H9 (cell line): ENCODE measurements around the gene PIGM. TPM values are rescaled to one million over a fixed set of nuclear protein-coding genes. Genes with fewer than 3 reads are reported as not detected.

Source experiments
- DNase-seq: peaks from one replicate; pipeline ENCODE4 v3.0.0-alpha.2; 2017
- H2AFZ ChIP-seq: one replicate; pipeline ENCODE4 v1.6.1; 2013; ENCODE audit warnings: mild to moderate bottlenecking, low read length, control low read depth, moderate library complexity
- H2AK5ac ChIP-seq: 2 replicates; pipeline ENCODE4 v1.6.1; 2013; ENCODE audit warnings: low read length, control low read depth, mixed read lengths; ENCODE audit not compliant: insufficient read length
- H2BK120ac ChIP-seq: one replicate; pipeline ENCODE4 v1.6.1; 2013; ENCODE audit warnings: low read depth, mild to moderate bottlenecking, low read length, control low read depth, inconsistent platforms; ENCODE audit not compliant: poor library complexity, severe bottlenecking
- H2BK12ac ChIP-seq: 2 replicates; pipeline ENCODE4 v1.6.1; 2013; ENCODE audit warnings: low read length, control low read depth, mixed read lengths, low read depth; ENCODE audit not compliant: insufficient read length
- H2BK15ac ChIP-seq: 2 replicates; pipeline ENCODE4 v1.6.1; 2013; ENCODE audit warnings: low read depth, low read length, control low read depth
- H2BK20ac ChIP-seq: one replicate; pipeline ENCODE4 v1.6.1; 2013; ENCODE audit warnings: low read depth, mild to moderate bottlenecking, low read length, control low read depth, inconsistent platforms; ENCODE audit not compliant: poor library complexity, severe bottlenecking
- H2BK5ac ChIP-seq: 2 replicates; pipeline ENCODE4 v1.6.1; 2013; ENCODE audit warnings: low read length, control low read depth, mixed read lengths; ENCODE audit not compliant: insufficient read length
- H3K14ac ChIP-seq: 2 replicates; pipeline ENCODE4 v1.6.1; 2013; ENCODE audit warnings: low read length, control low read depth; ENCODE audit not compliant: insufficient read depth
- H3K18ac ChIP-seq: 2 replicates; pipeline ENCODE4 v1.6.1; 2013; ENCODE audit warnings: low read depth, mild to moderate bottlenecking, mixed read lengths, low read length, control low read depth; ENCODE audit not compliant: insufficient read length
- H3K23ac ChIP-seq: 2 replicates; pipeline ENCODE4 v1.6.1; 2013; ENCODE audit warnings: low read length, control low read depth, mixed read lengths, low read depth; ENCODE audit not compliant: insufficient read length
- H3K23me2 ChIP-seq: 2 replicates; pipeline ENCODE4 v1.6.1; 2013; ENCODE audit warnings: low read depth, mild to moderate bottlenecking, mixed read lengths, low read length, control low read depth; ENCODE audit not compliant: insufficient read length, poor library complexity, severe bottlenecking
- H3K27ac ChIP-seq: 2 replicates; pipeline ENCODE4 v1.5.1; 2013; ENCODE audit warnings: low read length, control low read depth, mixed read lengths, low read depth; ENCODE audit not compliant: insufficient read length
- H3K27me3 ChIP-seq: 2 replicates; pipeline ENCODE4 v1.6.1; 2013; ENCODE audit warnings: low read length, control low read depth, inconsistent platforms; ENCODE audit not compliant: insufficient read depth
- H3K4ac ChIP-seq: 2 replicates; pipeline ENCODE4 v1.6.1; 2013; ENCODE audit warnings: low read depth, mild to moderate bottlenecking, control low read depth, inconsistent platforms, low read length, moderate library complexity
- H3K4me1 ChIP-seq: 2 replicates; pipeline ENCODE4 v1.6.1; 2013; ENCODE audit warnings: low read length, control low read depth, inconsistent platforms; ENCODE audit not compliant: insufficient read depth
- H3K4me2 ChIP-seq: 2 replicates; pipeline ENCODE4 v1.6.1; 2013; ENCODE audit warnings: low read length, control low read depth, mixed read lengths; ENCODE audit not compliant: insufficient read length, insufficient read depth
- H3K56ac ChIP-seq: 2 replicates; pipeline ENCODE4 v1.6.1; 2013; ENCODE audit warnings: low read depth, mild to moderate bottlenecking, mixed read lengths, low read length, control low read depth; ENCODE audit not compliant: insufficient read length
- H3K79me1 ChIP-seq: 2 replicates; pipeline ENCODE4 v1.6.1; 2013; ENCODE audit warnings: low read depth, mild to moderate bottlenecking, moderate library complexity, low read length, control low read depth, inconsistent platforms; ENCODE audit not compliant: insufficient read depth, poor library complexity, severe bottlenecking
- H3K79me2 ChIP-seq: 2 replicates; pipeline ENCODE4 v1.6.1; 2013; ENCODE audit warnings: low read length, control low read depth, inconsistent platforms; ENCODE audit not compliant: insufficient read depth
- H3K9ac ChIP-seq: 2 replicates; pipeline ENCODE4 v1.6.1; 2013; ENCODE audit warnings: low read length, control low read depth, mixed read lengths; ENCODE audit not compliant: insufficient read length; ENCODE audit errors: extremely low read depth
- H3K9me3 ChIP-seq: one replicate; pipeline ENCODE4 v1.6.1; 2013; ENCODE audit warnings: low read depth, low read length, inconsistent platforms; ENCODE audit not compliant: control insufficient read depth
- H3T11ph ChIP-seq: one replicate; pipeline ENCODE4 v1.6.1; 2013; ENCODE audit warnings: mild to moderate bottlenecking, low read length, control low read depth, inconsistent platforms
- H4K20me1 ChIP-seq: one replicate; pipeline ENCODE4 v1.6.1; 2013; ENCODE audit not compliant: control insufficient read depth, insufficient read length, insufficient read depth
- H4K5ac ChIP-seq: 2 replicates; pipeline ENCODE4 v1.6.1; 2013; ENCODE audit warnings: low read depth, mild to moderate bottlenecking, mixed read lengths, low read length, control low read depth; ENCODE audit not compliant: insufficient read length
- H4K8ac ChIP-seq: replicated peaks from 2 replicates; pipeline ENCODE4 v1.6.1; 2013; ENCODE audit warnings: low read length, control low read depth, mixed read lengths, low read depth; ENCODE audit not compliant: insufficient read length
- H4K91ac ChIP-seq: 2 replicates; pipeline ENCODE4 v1.6.1; 2013; ENCODE audit warnings: low read depth, mild to moderate bottlenecking, moderate library complexity, mixed read lengths, low read length, control low read depth; ENCODE audit not compliant: insufficient read length
- H3K27ac Mint-ChIP-seq, 3 experiments: 2 replicates in 2 of 3; 3 replicates in 1 of 3; pipeline ENCODE4 v1.8.0; 2020 to 2021; ENCODE audit warnings: mixed read lengths in 3 of 3, mild to moderate bottlenecking in 1 of 3, moderate library complexity in 1 of 3
- H3K27me3 Mint-ChIP-seq: 2 replicates; pipeline ENCODE4 v1.8.0; 2021; ENCODE audit warnings: low read depth, mild to moderate bottlenecking, moderate library complexity, mixed read lengths
- H3K36me3 Mint-ChIP-seq, 3 experiments: 2 replicates in 2 of 3; 3 replicates in 1 of 3; pipeline ENCODE4 v1.8.0; 2020 to 2021; ENCODE audit warnings: low read depth in 3 of 3, mixed read lengths in 3 of 3; ENCODE audit not compliant: insufficient read depth in 1 of 3
- H3K4me1 Mint-ChIP-seq, 2 experiments: 2 replicates each; pipeline ENCODE4 v1.8.0; 2020; ENCODE audit warnings: mixed read lengths in 2 of 2
- H3K4me3 Mint-ChIP-seq, 2 experiments: 2 replicates in 1 of 2; 3 replicates in 1 of 2; pipeline ENCODE4 v1.8.0; 2020 to 2021; ENCODE audit warnings: mild to moderate bottlenecking in 2 of 2, mixed read lengths in 2 of 2, moderate library complexity in 1 of 2
- H3K9me3 Mint-ChIP-seq, 2 experiments: 2 replicates in 1 of 2; 3 replicates in 1 of 2; pipeline ENCODE4 v1.8.0; 2020; ENCODE audit warnings: mild to moderate bottlenecking in 2 of 2, mixed read lengths in 2 of 2, moderate library complexity in 1 of 2
- CTCF ChIP-seq: fragments of 200-600 bp; sonication (generic); conservative IDR thresholded peaks from 3 replicates; pipeline ENCODE4 v1.8.0; 2021; ENCODE audit warnings: antibody characterized with exemption, mild to moderate bottlenecking
- WGBS: extraction: QIAGEN DNeasy Blood & Tissue Kit; methylation state at CpG from one replicate; pipeline ENCODE4 v1.1.7; 2013; ENCODE audit warnings: missing lambda C conversion rate, low lambda C conversion rate, mixed read lengths; ENCODE audit not compliant: insufficient read length; ENCODE audit errors: extremely low coverage; 5-methylcytosine and 5-hydroxymethylcytosine counted together
- total RNA-seq: library from RNA; stranded (reverse); gene quantifications from 2 replicates; pipeline ENCODE4 v1.2.1, GENCODE V29; 2021

PIGM gene
- total RNA-seq, 1 experiment from 2014 or later = 5.9 TPM

GRCh38 chr1:160064164-160064563 lies 32.4 kb upstream of the PIGM start:
- Histone ChIP-seq H3K18ac (no peak overlapping the region), H2BK120ac (no peak overlapping the region), H3K4me2 (no peak overlapping the region), H2BK15ac (no peak overlapping the region), H3K23me2 (no peaks in the 10 kb centered on the region), H3K27ac (no peak overlapping the region), H3K79me2 (no peaks in the 10 kb centered on the region), H3K9ac (no peak overlapping the region), H3T11ph (no peak overlapping the region), H2AK5ac (no peak overlapping the region), H2BK5ac (no peak overlapping the region), H3K4me1 (peaks cover 6% of the 10 kb centered on the region; the same call in 1 of the 2 replicates), H3K14ac (no peak overlapping the region), H2BK20ac (no peak overlapping the region), H2AFZ (no peak overlapping the region), H3K27me3 (no peaks in the 10 kb centered on the region), H3K79me1 (no peaks in the 10 kb centered on the region), H3K9me3 (no peaks in the 10 kb centered on the region), H3K23ac (no peak overlapping the region), H4K8ac (no peak overlapping the region), H4K5ac (no peak overlapping the region), H2BK12ac (no peak overlapping the region), H3K56ac (no peak overlapping the region), H3K4ac (no peak overlapping the region), H4K20me1 (no peaks in the 10 kb centered on the region), H4K91ac (no peak overlapping the region)
- H3K27ac Mint-ChIP-seq = no peak overlapping the region
- peaks cover 42% of the 10 kb centered on the region for H3K27me3 Mint-ChIP-seq
- no peak for TF ChIP-seq CTCF
- WGBS = no CpG with 5 or more reads among the region's 3 CpGs
- peaks cover 45 to 46% of the 10 kb centered on the region in 2 experiments for H3K4me1 Mint-ChIP-seq
- no peak overlapping the region for H3K4me3 Mint-ChIP-seq
- no peaks in the 10 kb centered on the region for H3K36me3 Mint-ChIP-seq
- no peak for DNase-seq
- H3K9me3 Mint-ChIP-seq = no peaks in the 10 kb centered on the region
